ENCODE results near the gene NPAT. TPM values are rescaled to one million over a fixed set of nuclear protein-coding genes. Genes with fewer than 3 reads are reported as not detected.
"Not testable (repeated sequence)": the region's sequence is repeated elsewhere in the genome, so short reads cannot be mapped to it uniquely, and the experiment has no call there.

The NPAT gene
- total and polyA plus RNA-seq, 8 donors: 1.4 to 10.0 (median 4.9) TPM

DNA sequence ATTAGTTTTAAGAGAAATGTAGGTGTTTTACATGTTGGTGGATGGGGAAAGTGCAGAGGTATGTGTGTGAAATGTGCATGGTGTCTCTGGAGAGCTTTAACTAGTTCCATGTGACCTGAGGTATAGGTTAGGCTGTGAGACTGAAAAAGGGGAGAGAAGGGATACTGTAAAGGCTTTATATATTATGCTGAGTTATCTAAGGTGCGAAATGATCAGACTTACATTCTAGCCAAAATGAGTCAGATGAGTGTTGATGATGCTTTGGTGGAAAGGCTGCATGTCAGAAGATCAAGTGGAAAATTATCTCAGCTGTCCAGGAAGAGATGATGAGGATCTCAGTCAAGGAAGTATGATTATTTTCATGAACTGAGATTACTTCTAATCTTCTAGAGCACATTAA lies 85.2 kb downstream of the NPAT start:
- Histone ChIP-seq H3K27ac (no peak overlapping the region), H3K4me3 (no peak overlapping the region), H3K27me3 (no peaks in the 10 kb centered on the region), H3K36me3 (peaks cover 0 to 47% (median 8%) of the 10 kb centered on the region in 3 donors), H3K4me1 (peaks cover 0 to 3% (median 0%) of the 10 kb centered on the region in 3 donors), H3K9me3 (no peaks in the 10 kb centered on the region)
- no peak for FAIRE-seq
- TF ChIP-seq, protein P1, sequence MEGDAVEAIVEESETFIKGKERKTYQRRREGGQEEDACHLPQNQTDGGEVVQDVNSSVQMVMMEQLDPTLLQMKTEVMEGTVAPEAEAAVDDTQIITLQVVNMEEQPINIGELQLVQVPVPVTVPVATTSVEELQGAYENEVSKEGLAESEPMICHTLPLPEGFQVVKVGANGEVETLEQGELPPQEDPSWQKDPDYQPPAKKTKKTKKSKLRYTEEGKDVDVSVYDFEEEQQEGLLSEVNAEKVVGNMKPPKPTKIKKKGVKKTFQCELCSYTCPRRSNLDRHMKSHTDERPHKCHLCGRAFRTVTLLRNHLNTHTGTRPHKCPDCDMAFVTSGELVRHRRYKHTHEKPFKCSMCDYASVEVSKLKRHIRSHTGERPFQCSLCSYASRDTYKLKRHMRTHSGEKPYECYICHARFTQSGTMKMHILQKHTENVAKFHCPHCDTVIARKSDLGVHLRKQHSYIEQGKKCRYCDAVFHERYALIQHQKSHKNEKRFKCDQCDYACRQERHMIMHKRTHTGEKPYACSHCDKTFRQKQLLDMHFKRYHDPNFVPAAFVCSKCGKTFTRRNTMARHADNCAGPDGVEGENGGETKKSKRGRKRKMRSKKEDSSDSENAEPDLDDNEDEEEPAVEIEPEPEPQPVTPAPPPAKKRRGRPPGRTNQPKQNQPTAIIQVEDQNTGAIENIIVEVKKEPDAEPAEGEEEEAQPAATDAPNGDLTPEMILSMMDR (IDR thresholded peaks at IDR 0.05): no peak
- intact Hi-C loops (cut with DNase I): no loop called here
- no peak for DNase-seq
- WGBS, 2 donors: 94% methylated on average over 1 of the region's 1 CpG
- ATAC-seq: no peak

- TF ChIP-seq, protein P1 (IDR thresholded peaks at IDR 0.05): no peak
- ATAC-seq (no peak), DNase-seq (no peak), FAIRE-seq (no peak)
- intact Hi-C loops (cut with DNase I): no loop called here
- H3K4me1 ChIP-seq: peaks cover 0 to 7% (median 3%) of the 10 kb centered on the region in 3 donors
- no peak overlapping the region for H3K27ac ChIP-seq
- H3K27me3 ChIP-seq: no peaks in the 10 kb centered on the region
- H3K4me3 ChIP-seq: no peak overlapping the region
- H3K36me3 ChIP-seq: peaks cover 0 to 42% (median 6%) of the 10 kb centered on the region in 3 donors
- WGBS, 2 donors: 69 to 82% methylated on average over 2 of the region's 2 CpGs
- H3K9me3 ChIP-seq: no peaks in the 10 kb centered on the region
Measured at GRCh38 chr11:108135845-108136544, 86.4 kb downstream of the NPAT start.

- 93 to 98% methylated on average over 2 of the region's 2 CpGs for WGBS, 2 donors
- ATAC-seq: not testable (repeated sequence)
Measured at GRCh38 chr11:108132993-108133538, 89.4 kb downstream of the NPAT start.

GRCh38 chr11:108131993-108132392 lies 90.4 kb downstream of the NPAT start:
- Histone ChIP-seq H3K27ac (no peak overlapping the region), H3K9me3 (no peaks in the 10 kb centered on the region), H3K4me1 (peaks cover 0 to 7% (median 3%) of the 10 kb centered on the region in 3 donors), H3K27me3 (no peaks in the 10 kb centered on the region), H3K36me3 (peaks cover 0 to 25% (median 0%) of the 10 kb centered on the region in 3 donors), H3K4me3 (no peak overlapping the region)
- ATAC-seq (peak in 2 of 4 donors; percentile 29 to 38), DNase-seq (no peak), FAIRE-seq (no peak)
- TF ChIP-seq, protein P1 (IDR thresholded peaks at IDR 0.05): no peak
- intact Hi-C loops (cut with DNase I): no loop called here
- 75 to 83% methylated on average over 1 of the region's 1 CpG for WGBS, 2 donors

More at GRCh38 chr11:108132993-108133538, 89.4 kb downstream of the NPAT start:
- H3K27me3 ChIP-seq; H3K4me3 ChIP-seq; FAIRE-seq; intact Hi-C loops (cut with DNase I); H3K4me1 ChIP-seq; H3K27ac ChIP-seq; DNase-seq; H3K9me3 ChIP-seq: not testable (repeated sequence)
- peaks cover 0 to 21% (median 0%) of the 10 kb centered on the region in 3 donors for H3K36me3 ChIP-seq

DNA sequence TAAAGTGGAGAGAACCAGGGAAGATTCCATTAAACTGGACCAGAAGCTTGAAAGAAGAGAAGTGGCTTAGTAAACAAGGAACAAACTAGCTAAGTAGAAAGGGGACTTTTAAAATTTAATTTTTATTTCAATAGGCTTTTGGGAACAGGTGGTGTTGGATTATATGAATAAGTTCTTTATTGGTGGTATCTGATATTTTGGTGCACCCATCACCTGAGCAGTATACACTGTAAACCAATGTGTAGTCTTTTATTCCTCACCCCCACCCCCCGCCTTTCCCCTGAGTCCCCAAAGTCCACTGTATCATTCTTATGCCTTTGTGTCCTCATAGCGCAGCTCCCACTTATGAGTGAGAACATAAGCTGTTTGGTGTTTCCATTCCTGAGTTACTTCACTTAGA lies 93.7 kb downstream of the NPAT start:
- FAIRE-seq: no peak

More for the DNA sequence above, 93.7 kb downstream of the NPAT start:
- no peak for DNase-seq
- no peak for ATAC-seq
- Histone ChIP-seq H3K4me3 (no peak overlapping the region), H3K36me3 (peaks cover 0 to 6% (median 0%) of the 10 kb centered on the region in 3 donors), H3K27ac (no peak overlapping the region), H3K4me1 (peaks cover 14 to 22% (median 15%) of the 10 kb centered on the region in 3 donors), H3K27me3 (no peaks in the 10 kb centered on the region), H3K9me3 (no peaks in the 10 kb centered on the region)
- TF ChIP-seq, protein P1 (IDR thresholded peaks at IDR 0.05): no peak
- intact Hi-C loops (cut with DNase I): no loop called here
- WGBS, 2 donors: 97% methylated on average over 2 of the region's 2 CpGs

Measured in pancreas (tissue), 10 donors.